GM18907 (cell line): ENCODE measurements around the gene EZR.

ENCODE experiments used
- ATAC-seq: cut with Tn5 transposase; IDR thresholded peaks from one replicate; pipeline ENCODE4 v1.9.1; 2021; ENCODE audit warnings: mild to moderate bottlenecking, moderate library complexity; ENCODE audit not compliant: unreplicated experiment

The EZR gene

DNA sequence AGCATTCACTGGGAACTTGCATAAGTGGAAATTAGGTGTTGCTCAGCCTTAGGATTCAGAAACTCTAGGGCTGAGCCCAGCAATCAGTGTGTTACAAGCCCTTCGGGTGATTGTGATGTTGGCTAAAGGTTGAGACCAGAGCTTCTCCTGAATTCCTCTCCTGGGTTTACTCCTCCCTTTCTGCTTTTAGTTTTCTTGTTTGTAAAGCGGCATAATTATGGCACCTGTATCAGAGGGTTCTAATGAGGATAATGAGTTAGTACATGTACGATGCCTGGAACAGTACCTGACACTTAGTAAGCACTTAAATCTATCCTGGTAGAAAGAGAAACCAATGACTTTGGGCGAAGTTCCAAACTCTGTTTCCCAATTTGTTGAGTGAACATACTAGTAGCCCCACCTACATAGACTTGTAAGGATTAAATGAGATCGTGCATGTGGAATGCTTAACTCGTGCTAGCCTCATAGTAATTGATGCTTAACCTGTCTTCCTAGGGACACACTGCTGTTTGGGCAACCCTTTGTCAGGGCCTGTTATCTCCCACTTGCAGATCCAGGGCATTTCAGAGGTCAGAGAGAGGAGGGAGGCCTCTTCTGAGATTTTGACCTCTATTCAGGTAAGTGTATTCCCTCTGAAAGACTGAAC is 932 bp upstream of the EZR start:
- ATAC-seq, result no peak

- ATAC-seq, result peak; percentile 30
Measured at GRCh38 chr6:158818581-158819212, 471 bp downstream of the EZR start.

GRCh38 chr6:158817728-158818580 is 1.2 kb downstream of the EZR start:
- peak; percentile 40 for ATAC-seq

DNA sequence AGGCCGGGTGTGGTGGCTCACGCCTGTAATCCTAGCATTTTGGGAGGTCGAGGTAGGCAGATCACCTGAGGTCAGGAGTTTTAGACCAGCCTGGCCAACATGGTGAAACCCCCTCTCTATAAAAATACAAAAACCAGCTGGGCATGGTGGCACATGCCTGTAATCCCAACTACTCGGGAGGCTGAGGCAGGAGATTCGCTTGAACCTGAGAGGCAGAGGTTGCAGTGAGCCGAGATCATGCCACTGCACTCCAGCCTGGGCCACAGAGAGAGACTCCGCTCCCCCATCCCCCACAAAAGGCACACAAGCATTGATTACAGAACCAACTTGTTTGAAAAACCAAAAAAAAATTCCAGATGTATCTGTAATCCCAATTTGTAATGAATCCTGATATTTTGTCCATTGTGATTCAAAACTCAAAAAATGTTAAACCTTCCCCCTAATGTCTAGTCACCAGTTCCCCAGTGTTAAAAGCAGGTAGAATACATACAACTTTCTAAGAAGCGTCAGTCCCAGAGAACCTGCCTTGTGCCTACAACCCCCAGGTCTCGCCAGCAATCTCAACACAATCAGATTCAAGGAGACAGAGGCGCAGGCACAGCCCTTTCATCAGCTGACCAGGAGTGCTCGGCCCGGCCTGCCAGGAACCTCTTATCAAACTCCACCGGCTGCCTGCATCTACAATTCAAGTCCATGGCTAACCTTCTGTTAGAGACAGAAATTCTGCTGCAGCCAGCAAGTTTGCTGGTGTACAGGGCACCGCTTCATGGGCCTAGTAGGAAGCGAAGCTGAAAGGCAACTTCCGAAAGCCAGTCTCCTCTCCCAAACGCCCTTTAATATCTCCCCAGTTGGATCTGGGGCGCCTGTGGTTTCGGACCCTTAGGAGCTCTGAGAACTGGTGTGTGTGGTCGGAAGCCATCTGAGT is 2.1 kb downstream of the EZR start:
- ATAC-seq, result no peak

DNA sequence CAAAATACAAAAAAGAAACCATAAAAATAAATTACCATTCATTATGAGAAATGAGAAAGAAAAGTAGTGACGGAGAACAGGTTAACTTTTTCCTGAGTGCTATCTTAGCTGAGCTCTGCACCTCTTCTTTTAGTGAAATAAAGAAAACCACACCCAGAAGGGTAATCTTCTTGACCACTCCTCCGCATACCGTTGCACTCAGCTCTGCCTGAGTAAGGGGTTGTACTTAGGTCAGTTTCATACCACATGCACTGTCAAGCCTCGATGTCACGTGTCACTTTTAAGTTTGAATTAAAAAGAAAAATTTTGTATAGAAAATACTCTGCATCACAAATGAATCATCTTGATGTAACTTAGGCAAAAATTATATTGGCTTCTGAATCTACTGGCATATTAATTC is 2.8 kb downstream of the EZR start:
- no peak for ATAC-seq

- no peak for ATAC-seq
Measured at GRCh38 chr6:158815907-158816306, 3.3 kb downstream of the EZR start.

- ATAC-seq, result no peak
Measured at GRCh38 chr6:158815379-158815724, 3.8 kb downstream of the EZR start.

- ATAC-seq, result no peak
Measured at GRCh38 chr6:158813032-158813431, 6.1 kb downstream of the EZR start.

GRCh38 chr6:158812611-158813010 is 6.6 kb downstream of the EZR start:
- no peak for ATAC-seq

DNA sequence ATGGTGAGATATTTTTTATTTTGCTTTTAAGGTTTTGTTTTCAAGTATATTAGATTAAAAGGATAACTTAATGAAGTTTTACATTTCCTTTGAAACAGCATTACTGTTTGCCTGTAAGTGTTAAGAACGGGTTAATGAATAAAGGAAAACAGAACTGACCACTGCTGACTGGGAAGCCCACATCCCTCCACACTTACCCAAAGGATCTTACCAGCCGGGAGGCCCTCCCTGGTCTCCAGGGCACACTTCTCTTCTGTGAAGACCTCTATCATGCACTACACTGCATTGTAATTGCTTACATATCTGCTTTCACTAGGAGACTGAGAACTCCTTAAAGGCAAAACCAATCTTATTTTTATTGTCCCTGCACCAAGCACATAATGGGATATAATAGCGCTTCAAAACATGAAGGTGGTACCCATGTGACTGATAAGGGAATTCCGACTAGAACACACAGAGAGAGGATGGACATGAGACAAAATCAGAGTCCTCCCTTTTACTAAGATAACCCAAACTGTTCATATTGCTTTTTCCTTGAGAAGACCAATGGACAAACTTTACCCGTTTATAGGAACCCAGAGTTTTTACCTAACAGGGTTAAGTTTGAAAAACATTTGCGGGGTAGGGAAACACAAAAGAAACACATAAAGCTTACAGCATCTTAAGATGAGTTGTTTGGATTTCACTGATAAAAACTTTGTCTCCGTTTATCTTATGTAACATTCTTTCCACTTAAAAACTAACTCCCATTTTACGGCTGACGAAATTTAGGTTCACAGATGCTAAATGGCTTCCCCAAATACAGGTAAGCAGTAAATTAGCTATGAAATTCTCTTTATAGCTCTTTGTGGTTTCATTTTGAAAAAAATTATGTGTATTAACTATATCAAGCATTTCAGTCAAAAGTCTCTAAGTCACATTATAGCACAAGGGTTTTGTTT is 8.7 kb downstream of the EZR start:
- no peak for ATAC-seq

DNA sequence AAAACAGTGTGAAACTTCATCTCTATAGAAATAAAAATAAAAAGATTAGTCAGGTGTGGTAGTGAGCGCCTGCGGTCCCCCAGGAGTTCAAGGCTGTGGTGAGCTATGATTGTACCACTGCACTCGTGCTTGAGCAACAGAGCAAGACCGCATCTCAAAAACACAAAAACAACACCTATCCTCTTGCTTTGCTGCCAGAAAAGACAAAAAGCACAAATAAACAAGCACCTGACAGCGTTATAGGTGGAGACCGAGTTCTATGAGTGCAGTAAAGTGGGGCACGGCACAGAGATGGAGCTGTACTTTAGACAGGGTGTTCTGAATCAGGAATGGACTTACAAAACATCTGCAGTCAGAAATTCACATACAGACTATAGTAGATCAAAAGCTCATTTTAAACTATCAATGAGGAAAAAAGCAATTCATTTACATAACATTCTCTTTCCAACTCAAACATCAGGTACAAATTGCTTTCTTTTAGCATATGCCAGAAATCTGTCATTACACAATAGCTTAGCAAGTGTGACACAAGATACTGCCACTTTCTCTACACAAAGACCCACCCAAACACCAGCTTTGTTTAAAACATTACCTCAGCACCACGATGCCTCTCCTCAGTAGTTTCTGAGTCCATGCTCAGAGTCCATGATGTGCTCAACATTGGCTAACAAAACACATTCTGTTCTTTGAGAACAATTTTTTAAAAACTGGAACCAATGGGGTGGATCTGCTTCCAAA is 10.1 kb downstream of the EZR start:
- peak; percentile 63 for ATAC-seq

- no peak for ATAC-seq
Measured at GRCh38 chr6:158808442-158808833, 10.7 kb downstream of the EZR start.

GRCh38 chr6:158807515-158808441 is 11.4 kb downstream of the EZR start:
- no peak for ATAC-seq

DNA sequence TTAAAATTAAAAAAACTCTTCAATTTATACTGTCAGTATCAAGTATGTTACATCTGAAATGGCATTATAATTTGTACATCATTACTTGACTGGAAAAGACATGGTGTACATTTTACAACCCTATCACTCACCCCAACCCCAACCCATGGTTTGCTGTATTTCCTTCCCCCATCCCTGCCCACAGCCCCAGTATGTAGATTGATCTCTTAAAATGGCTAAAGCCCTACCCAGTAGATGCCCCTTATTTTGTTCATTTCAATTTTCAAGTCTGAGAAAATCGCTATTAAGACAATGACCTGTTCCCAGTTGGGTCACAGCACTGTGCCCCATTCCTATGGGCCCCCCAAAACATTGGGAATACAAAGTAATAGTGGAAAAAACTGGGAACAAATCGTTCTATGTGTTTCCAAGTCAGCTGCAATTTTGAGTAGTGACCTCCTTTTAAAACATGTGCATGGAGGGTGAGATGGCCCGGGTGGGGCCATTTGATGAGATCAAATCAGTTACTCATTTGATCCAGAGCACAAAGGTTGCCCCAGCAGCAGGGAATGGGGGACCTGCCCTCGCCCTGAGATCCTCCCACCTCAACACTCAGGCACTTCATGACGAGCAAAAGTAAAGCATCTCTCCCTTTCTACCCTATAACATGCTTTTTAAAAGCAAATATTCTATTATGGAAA is 13.3 kb downstream of the EZR start:
- no peak for ATAC-seq

GRCh38 chr6:158804207-158804606 is 15.0 kb downstream of the EZR start:
- ATAC-seq, result no peak

DNA sequence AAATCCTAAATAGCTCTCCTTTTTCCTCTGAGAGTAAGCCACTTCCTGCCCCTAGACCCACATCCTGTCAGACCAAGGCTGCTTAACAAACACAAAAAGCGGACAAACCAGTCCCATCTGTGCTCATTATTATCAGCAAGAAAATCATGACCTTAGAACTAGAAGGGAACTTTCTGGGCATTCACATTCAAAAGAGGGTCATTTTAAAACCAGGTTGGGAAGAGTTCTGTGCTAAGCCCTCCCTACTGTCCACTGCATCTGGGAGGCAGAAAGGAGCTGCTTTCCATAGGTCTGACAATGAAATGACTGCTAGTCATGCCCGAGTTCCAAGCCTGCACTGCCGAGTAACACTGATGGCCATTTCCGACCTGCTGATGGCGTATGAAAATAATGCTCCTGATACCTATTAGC is 15.4 kb downstream of the EZR start:
- peak; percentile 68 for ATAC-seq

GRCh38 chr6:158801655-158802294 is 17.4 kb downstream of the EZR start:
- no peak for ATAC-seq
